Fibroblast of lung (primary cell): ENCODE results near the gene JUND.

Experiments used
- EZH2 ChIP-seq: IDR thresholded peaks from 2 replicates; pipeline ENCODE4 v1.5.1; 2012; ENCODE audit warnings: low read length, control low read depth, mild to moderate bottlenecking; ENCODE audit errors: missing control alignments
- TF ChIP-seq, protein P1 (sequence below), 2 donors: IDR thresholded peaks in 1 of 2; conservative IDR thresholded peaks in 1 of 2; 1 replicate in 1 of 2; 2 replicates in 1 of 2; pipeline ENCODE4 v1.5.1; 2011 to 2012; ENCODE audit warnings: low read length in 2 of 2, control low read depth in 1 of 2, inconsistent platforms in 1 of 2, low read depth in 1 of 2, mild to moderate bottlenecking in 1 of 2

DNA sequence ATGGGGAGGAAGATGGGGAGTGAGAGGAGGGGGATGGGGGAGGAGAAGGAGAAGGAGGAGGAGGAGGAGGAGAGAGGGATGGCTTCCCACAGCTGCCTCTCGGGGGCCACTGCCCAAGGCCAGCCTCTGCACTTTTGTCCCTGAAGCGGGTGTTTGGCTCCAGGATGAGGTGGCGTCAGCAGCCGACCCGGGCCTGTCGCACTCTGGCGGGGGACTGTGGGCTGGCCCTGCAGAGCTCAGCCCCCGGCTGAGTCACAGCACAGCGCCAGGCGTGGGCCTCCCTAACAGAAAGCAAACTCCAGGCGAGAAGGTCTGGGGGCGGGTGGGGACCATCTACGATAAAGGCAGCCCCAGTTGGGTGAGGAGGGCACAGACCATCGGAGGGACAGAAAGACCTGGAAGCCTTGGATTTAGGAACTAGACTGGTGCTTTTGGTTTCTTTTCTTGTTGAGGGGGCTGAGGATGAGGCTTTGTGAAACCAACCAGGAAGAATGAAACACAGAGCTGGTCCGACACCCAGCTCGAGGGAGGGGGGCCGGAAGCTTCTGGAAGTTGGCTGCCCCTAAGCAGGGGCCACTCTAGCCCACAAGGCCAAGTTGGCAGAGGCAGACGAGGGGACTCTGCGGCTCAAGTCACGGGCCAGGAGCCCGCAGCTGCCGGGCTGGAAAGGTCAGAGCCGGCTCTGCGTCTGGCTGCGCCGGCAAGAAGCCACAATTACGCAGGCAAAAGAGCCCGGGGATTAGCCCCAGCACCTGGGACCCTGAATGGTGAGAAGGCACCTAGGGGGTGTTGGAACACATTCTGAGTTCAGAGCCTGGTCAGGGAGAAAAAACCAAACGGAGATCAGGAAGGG is 23.3 kb upstream of the JUND start:
- TF ChIP-seq, protein P1, sequence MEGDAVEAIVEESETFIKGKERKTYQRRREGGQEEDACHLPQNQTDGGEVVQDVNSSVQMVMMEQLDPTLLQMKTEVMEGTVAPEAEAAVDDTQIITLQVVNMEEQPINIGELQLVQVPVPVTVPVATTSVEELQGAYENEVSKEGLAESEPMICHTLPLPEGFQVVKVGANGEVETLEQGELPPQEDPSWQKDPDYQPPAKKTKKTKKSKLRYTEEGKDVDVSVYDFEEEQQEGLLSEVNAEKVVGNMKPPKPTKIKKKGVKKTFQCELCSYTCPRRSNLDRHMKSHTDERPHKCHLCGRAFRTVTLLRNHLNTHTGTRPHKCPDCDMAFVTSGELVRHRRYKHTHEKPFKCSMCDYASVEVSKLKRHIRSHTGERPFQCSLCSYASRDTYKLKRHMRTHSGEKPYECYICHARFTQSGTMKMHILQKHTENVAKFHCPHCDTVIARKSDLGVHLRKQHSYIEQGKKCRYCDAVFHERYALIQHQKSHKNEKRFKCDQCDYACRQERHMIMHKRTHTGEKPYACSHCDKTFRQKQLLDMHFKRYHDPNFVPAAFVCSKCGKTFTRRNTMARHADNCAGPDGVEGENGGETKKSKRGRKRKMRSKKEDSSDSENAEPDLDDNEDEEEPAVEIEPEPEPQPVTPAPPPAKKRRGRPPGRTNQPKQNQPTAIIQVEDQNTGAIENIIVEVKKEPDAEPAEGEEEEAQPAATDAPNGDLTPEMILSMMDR (conservative IDR thresholded peaks at IDR 0.05 in 1 of 2, IDR thresholded peaks at IDR 0.05 in 1 of 2; ENCODE audit: low read depth in 1 of 2, low read length in 2 of 2), result no peak
- TF ChIP-seq EZH2, result no peak
